Gastrocnemius medialis (tissue), 4 donors: ENCODE data around the gene XXYLT1.

ENCODE experiments used
- CTCF ChIP-seq, 5 experiments: fragments of 450-650 bp in 3 of 5; fragments of 200-600 bp in 2 of 5; sonication (generic) in 2 of 5; IDR thresholded peaks in 4 of 5; conservative IDR thresholded peaks in 1 of 5; 1 replicate in 4 of 5; 2 replicates in 1 of 5; pipeline ENCODE4 v1.5.1; 2016 to 2019; ENCODE audit warnings: antibody characterized with exemption in 5 of 5, mild to moderate bottlenecking in 3 of 5, moderate library complexity in 3 of 5
- POLR2A ChIP-seq, 2 donors: fragments of 450-650 bp; IDR thresholded peaks; one replicate each; pipeline ENCODE4 v1.6.1; 2017; ENCODE audit warnings: antibody characterized with exemption in 2 of 2, mild to moderate bottlenecking in 2 of 2, moderate library complexity in 2 of 2

GRCh38 chr3:195020185-195020584, 250.8 kb downstream of the XXYLT1 start:
- TF ChIP-seq CTCF (IDR thresholded peaks at IDR 0.05 in 4 of 5, conservative IDR thresholded peaks at IDR 0.05 in 1 of 5): no peak
- no peak for TF ChIP-seq POLR2A (IDR thresholded peaks at IDR 0.05)
